ENCODE data around the gene CHST9.
"Not testable (repeated sequence)": the region's sequence is repeated elsewhere in the genome, so short reads cannot be mapped to it uniquely, and the experiment has no call there.

The CHST9 gene

GRCh38 chr18:27093290-27093689 is 91.8 kb downstream of the CHST9 start:
- DNase-seq (ENCODE audit: low spot score) = not testable (repeated sequence)

GRCh38 chr18:27081701-27082100 is 103.4 kb downstream of the CHST9 start:
- DNase-seq (ENCODE audit: low spot score) = no peak

- DNase-seq (ENCODE audit: low spot score) = no peak
Measured at GRCh38 chr18:27075828-27076227, 109.3 kb downstream of the CHST9 start.

GRCh38 chr18:27073404-27073830 is 111.7 kb downstream of the CHST9 start:
- DNase-seq (ENCODE audit: low spot score) = no peak

GRCh38 chr18:27064673-27065072 is 120.4 kb downstream of the CHST9 start:
- no peak for DNase-seq (ENCODE audit: low spot score)

GRCh38 chr18:27062802-27063201 is 122.3 kb downstream of the CHST9 start:
- DNase-seq (ENCODE audit: low spot score) = no peak

GRCh38 chr18:27061488-27062095 is 123.5 kb downstream of the CHST9 start:
- DNase-seq (ENCODE audit: low spot score) = no peak

- DNase-seq (ENCODE audit: low spot score) = no peak
Measured at GRCh38 chr18:27057519-27058234, 127.4 kb downstream of the CHST9 start.

GRCh38 chr18:27054926-27055325 is 130.2 kb downstream of the CHST9 start:
- DNase-seq (ENCODE audit: low spot score) = no peak

GRCh38 chr18:27049969-27050368 is 135.1 kb downstream of the CHST9 start:
- DNase-seq (ENCODE audit: low spot score) = no peak

GRCh38 chr18:27045342-27045741 is 139.8 kb downstream of the CHST9 start:
- DNase-seq (ENCODE audit: low spot score) = no peak

GRCh38 chr18:27042177-27042576 is 142.9 kb downstream of the CHST9 start:
- no peak for DNase-seq (ENCODE audit: low spot score)

GRCh38 chr18:27040796-27041195 is 144.3 kb downstream of the CHST9 start:
- DNase-seq (ENCODE audit: low spot score) = no peak

GRCh38 chr18:27033722-27034121 is 151.4 kb downstream of the CHST9 start:
- no peak for DNase-seq (ENCODE audit: low spot score)

GRCh38 chr18:27030421-27030820 is 154.7 kb downstream of the CHST9 start:
- DNase-seq (ENCODE audit: low spot score) = no peak

- DNase-seq (ENCODE audit: low spot score) = no peak
Measured at GRCh38 chr18:27022477-27022876, 162.6 kb downstream of the CHST9 start.

GRCh38 chr18:27017901-27018500 is 167.1 kb downstream of the CHST9 start:
- no peak for DNase-seq (ENCODE audit: low spot score)

GRCh38 chr18:27014841-27015240 is 170.3 kb downstream of the CHST9 start:
- no peak for DNase-seq (ENCODE audit: low spot score)

GRCh38 chr18:27010784-27011183 is 174.3 kb downstream of the CHST9 start:
- no peak for DNase-seq (ENCODE audit: low spot score)

GRCh38 chr18:27009293-27009692 is 175.8 kb downstream of the CHST9 start:
- no peak for DNase-seq (ENCODE audit: low spot score)

GRCh38 chr18:27008575-27008974 is 176.5 kb downstream of the CHST9 start:
- DNase-seq (ENCODE audit: low spot score) = no peak

- DNase-seq (ENCODE audit: low spot score) = no peak
Measured at GRCh38 chr18:27007880-27008279, 177.2 kb downstream of the CHST9 start.

- DNase-seq (ENCODE audit: low spot score) = no peak
Measured at GRCh38 chr18:27005589-27005988, 179.5 kb downstream of the CHST9 start.

Measured in CD4-positive, alpha-beta T cell treated with Interleukin-2 at 100 ng/mL for 4 hours (primary cell).